GM12878 (cell line): ENCODE measurements around the gene CRHBP.

ENCODE experiments used
- CEBPB ChIP-seq, 2 experiments: fragments of 150-350 bp in 1 of 2; IDR thresholded peaks; 2 replicates each; pipeline ENCODE4 v1.6.1; 2012 to 2014; ENCODE audit warnings: low read depth in 2 of 2, low read length in 2 of 2, borderline replicate concordance in 1 of 2, inconsistent platforms in 1 of 2
- CTCF ChIP-seq, 3 experiments: IDR thresholded peaks in 2 of 3; conservative IDR thresholded peaks in 1 of 3; 2 replicates each; pipeline ENCODE4 v1.5.1; 2011; ENCODE audit warnings: low read depth in 3 of 3, low read length in 3 of 3, mild to moderate bottlenecking in 3 of 3, control low read depth in 2 of 3, moderate library complexity in 2 of 3, inconsistent platforms in 1 of 3, mixed read lengths in 1 of 3; ENCODE audit not compliant: control insufficient read depth in 2 of 3, insufficient read depth in 1 of 3; ENCODE audit errors: extremely low read depth in 1 of 3
- EGR1 ChIP-seq, 2 experiments: IDR thresholded peaks; 1 replicate in 1 of 2; 2 replicates in 1 of 2; pipeline ENCODE4 v1.6.1; 2011 to 2012; ENCODE audit warnings: low read depth in 2 of 2, low read length in 2 of 2, borderline replicate concordance in 1 of 2, mild to moderate bottlenecking in 1 of 2, moderate library complexity in 1 of 2
- MAX ChIP-seq: IDR thresholded peaks from 2 replicates; pipeline ENCODE4 v1.6.1; 2012; ENCODE audit warnings: low read depth, low read length, improper control_type of control experiment
- MYC ChIP-seq: IDR thresholded peaks from 2 replicates; pipeline ENCODE4 v1.6.1; 2011; ENCODE audit warnings: mild to moderate bottlenecking, low read length, moderate library complexity, inconsistent platforms; ENCODE audit not compliant: insufficient read depth, insufficient replicate concordance, insufficient read length, severe bottlenecking
- POLR2AphosphoS5 ChIP-seq: IDR thresholded peaks from 2 replicates; pipeline ENCODE4 v1.6.1; 2011; ENCODE audit warnings: mild to moderate bottlenecking, low read length, inconsistent platforms
- SREBF2 ChIP-seq: IDR thresholded peaks from 2 replicates; pipeline ENCODE4 v1.6.1; 2012; ENCODE audit warnings: mild to moderate bottlenecking, low read length
- SUZ12 ChIP-seq: fragments of 200-600 bp; sonication (generic); IDR thresholded peaks from one replicate; pipeline ENCODE4 v1.6.1; 2018; ENCODE audit warnings: antibody characterized with exemption, mild to moderate bottlenecking; ENCODE audit not compliant: unreplicated experiment
- YBX1 ChIP-seq: fragments of 450-650 bp; IDR thresholded peaks from 2 replicates; pipeline ENCODE4 v1.6.1; 2016; ENCODE audit warnings: antibody characterized with exemption
- ZBTB11 ChIP-seq: fragments of 450-650 bp; formaldehyde crosslinking; IDR thresholded peaks from 2 replicates; pipeline ENCODE4 v1.5.0; 2022; ENCODE audit warnings: mild to moderate bottlenecking, missing genetic modification characterization
- ZNF207 ChIP-seq: fragments of 450-650 bp; IDR thresholded peaks from 2 replicates; pipeline ENCODE4 v1.6.1; 2014; ENCODE audit warnings: antibody characterized with exemption, mild to moderate bottlenecking, borderline replicate concordance
- ZNF687 ChIP-seq: fragments of 450-650 bp; IDR thresholded peaks from 2 replicates; pipeline ENCODE4 v1.6.1; 2017; ENCODE audit warnings: mild to moderate bottlenecking, moderate library complexity

- TF ChIP-seq YBX1 (no peak), ZBTB11 (no peak), CTCF (IDR thresholded peaks at IDR 0.05 in 2 of 3, conservative IDR thresholded peaks at IDR 0.05 in 1 of 3; ENCODE audit: control insufficient read depth in 2 of 3, extremely low read depth in 1 of 3, insufficient read depth in 1 of 3, low read depth in 3 of 3, low read length in 3 of 3) (no peak), ZNF207 (no peak), SREBF2 (no peak), SUZ12 (no peak), MAX (no peak), MYC (no peak), POLR2AphosphoS5 (no peak), CEBPB (IDR thresholded peaks at IDR 0.05; ENCODE audit: borderline replicate concordance in 1 of 2, low read depth in 2 of 2, low read length in 2 of 2) (no peak), ZNF687 (no peak), EGR1 (IDR thresholded peaks at IDR 0.05; ENCODE audit: borderline replicate concordance in 1 of 2, low read depth in 2 of 2, low read length in 2 of 2) (no peak)
These were observed 6.3 kb downstream of the CRHBP start for GRCh38 chr5:76958991-76959767.
